ENCODE data around the gene SLC46A3.

The SLC46A3 gene

DNA sequence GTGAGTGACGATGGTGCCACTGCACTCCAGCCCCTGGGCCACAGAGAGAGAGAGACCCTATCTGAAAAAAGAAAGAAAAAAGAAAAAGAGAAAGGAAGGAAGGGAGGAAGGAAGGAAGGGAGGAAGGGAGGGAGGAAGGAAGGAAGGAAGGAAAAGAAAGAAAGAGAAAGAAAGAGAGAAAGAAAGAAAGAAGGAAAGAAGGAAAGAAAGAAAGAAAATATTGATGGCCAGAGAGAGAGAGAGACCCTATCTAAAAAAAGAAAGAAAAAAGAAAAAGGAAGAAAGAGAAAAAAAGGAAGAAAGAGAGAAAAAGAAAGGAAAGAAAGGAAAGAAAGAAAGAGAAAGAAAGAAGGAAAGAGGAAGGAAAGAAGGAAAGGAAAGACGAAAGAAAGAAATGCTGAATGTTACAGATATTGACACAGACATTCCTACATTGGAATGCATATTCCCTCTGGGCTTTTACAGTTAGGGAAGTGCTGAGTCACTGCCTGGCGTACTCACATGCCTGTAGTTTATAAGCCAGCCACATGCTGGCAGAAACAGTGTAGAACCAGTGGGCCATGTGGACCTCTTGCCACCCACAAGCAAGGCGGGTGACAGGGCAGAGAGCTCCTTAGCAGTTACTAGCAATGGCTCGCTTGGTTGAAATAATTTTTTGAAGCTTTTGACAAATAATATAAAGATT, 34.6 kb upstream of the SLC46A3 start:
- H3K4me3 ChIP-seq (replicated peaks in 1 of 2; ENCODE audit: low read depth in 2 of 2, low read length in 2 of 2), result no peak overlapping the region
- TF ChIP-seq, protein P1, sequence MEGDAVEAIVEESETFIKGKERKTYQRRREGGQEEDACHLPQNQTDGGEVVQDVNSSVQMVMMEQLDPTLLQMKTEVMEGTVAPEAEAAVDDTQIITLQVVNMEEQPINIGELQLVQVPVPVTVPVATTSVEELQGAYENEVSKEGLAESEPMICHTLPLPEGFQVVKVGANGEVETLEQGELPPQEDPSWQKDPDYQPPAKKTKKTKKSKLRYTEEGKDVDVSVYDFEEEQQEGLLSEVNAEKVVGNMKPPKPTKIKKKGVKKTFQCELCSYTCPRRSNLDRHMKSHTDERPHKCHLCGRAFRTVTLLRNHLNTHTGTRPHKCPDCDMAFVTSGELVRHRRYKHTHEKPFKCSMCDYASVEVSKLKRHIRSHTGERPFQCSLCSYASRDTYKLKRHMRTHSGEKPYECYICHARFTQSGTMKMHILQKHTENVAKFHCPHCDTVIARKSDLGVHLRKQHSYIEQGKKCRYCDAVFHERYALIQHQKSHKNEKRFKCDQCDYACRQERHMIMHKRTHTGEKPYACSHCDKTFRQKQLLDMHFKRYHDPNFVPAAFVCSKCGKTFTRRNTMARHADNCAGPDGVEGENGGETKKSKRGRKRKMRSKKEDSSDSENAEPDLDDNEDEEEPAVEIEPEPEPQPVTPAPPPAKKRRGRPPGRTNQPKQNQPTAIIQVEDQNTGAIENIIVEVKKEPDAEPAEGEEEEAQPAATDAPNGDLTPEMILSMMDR (IDR thresholded peaks at IDR 0.05; ENCODE audit: low read depth, low read length), result no peak
- DNase-seq (ENCODE audit: low read depth in 2 of 2), result peak; percentile 93 to 96

DNA sequence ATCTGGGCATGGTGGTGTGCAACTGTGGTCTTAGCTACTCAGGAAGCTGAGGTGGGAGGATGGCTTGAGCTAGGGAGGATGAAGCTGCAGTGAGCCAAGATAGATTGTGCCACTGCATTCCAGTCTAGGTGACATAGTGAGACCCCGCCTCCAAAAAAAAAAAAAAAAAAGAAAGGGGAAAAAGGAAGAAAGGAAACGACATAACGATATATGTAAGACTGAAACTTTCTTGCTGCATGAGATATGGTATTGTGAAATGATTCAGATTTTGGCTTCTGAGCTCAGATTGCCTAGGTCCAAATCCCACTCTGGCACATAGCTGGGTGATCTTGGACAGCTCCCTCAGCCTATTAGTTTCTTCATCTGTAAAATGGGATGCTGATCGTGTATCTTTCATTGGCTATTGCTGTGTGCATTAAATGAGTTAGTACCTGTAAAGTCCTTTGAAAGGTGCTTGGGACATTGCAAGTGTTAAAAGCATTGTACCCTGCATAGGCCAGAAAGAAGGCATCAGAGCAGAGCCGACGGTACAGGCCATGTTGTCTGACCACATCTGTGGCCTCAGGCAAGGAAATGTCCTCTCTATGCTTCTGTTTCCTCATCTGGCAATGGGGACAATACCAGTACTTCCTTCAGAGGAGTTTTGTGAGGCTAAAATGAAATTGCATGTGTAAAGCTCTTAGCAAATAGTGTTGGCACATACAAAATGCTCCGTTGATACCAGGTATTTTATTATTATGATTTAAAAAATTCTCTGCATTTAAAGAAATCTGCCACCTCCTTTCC, 32.6 kb upstream of the SLC46A3 start:
- TF ChIP-seq, protein P1 (IDR thresholded peaks at IDR 0.05; ENCODE audit: low read depth, low read length), result no peak
- peak; percentile 44 to 66 for DNase-seq (ENCODE audit: low read depth in 2 of 2)
- H3K4me3 ChIP-seq (replicated peaks in 1 of 2; ENCODE audit: low read depth in 2 of 2, low read length in 2 of 2), result no peak overlapping the region

DNA sequence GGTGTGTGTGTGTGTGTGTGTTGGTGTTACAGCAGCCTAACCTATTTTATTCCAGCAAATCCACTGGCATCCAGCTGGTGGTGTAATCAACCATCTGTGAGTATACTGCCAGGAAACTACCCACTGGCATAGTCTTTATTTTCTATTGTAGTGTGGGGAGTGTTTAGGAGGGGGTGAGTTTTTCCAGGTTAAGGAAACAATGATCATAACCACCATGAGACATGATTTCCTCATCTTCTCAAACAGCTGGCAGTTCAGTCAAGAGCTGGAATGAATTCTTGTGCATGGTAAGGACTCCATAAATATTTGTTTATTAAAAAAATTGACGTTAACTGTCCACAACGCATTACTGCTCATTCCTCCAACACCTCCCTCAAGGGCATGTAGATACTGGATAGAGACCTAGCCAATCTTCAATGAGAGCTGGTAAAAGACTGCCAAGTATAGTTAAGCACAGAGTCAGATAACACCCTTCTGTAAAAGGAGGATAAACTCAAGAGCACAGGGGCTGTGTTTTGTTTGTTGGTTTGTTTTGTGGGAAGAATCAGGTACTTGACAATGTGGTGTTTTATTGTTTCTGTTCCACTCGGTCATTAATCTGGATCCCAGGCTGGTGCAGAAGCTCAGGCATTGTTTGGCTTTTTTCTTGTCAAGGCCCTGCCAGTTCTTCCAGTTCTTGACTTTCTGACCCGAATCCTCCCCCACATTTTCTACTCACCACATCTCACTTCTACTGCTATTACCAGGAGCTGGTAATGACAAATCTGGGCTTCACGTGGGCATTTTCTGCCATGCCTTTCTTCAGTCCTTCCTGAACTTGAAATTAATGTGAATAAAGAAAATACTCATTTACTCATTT, 31.6 kb upstream of the SLC46A3 start:
- TF ChIP-seq, protein P1 (IDR thresholded peaks at IDR 0.05; ENCODE audit: low read depth, low read length), result no peak
- DNase-seq (ENCODE audit: low read depth in 2 of 2), result peak; percentile 26 to 71
- H3K4me3 ChIP-seq (replicated peaks in 1 of 2; ENCODE audit: low read depth in 2 of 2, low read length in 2 of 2), result no peak overlapping the region

DNA sequence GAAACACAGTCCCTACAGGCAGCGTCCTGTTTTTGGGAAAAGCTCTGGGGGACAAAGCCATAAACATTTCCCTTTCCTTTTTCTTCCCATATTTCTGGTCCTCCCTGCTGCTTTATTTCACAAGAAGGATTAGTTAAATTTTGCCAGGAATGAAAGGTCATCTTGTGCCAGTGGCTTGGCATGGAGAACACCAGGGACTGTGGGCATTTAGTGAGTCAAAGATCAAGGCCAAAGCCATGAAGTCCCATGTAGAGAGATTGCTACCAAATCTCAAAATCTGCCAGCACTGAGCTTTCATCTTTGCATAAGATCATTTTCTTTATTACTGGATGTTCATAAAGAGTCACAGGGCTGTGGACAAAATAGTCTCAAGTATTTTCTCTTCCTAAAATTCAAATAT, 29.1 kb upstream of the SLC46A3 start:
- DNase-seq (ENCODE audit: low read depth in 2 of 2), result no peak
- TF ChIP-seq, protein P1 (IDR thresholded peaks at IDR 0.05; ENCODE audit: low read depth, low read length), result no peak
- H3K4me3 ChIP-seq (replicated peaks in 1 of 2; ENCODE audit: low read depth in 2 of 2, low read length in 2 of 2), result no peak overlapping the region

DNA sequence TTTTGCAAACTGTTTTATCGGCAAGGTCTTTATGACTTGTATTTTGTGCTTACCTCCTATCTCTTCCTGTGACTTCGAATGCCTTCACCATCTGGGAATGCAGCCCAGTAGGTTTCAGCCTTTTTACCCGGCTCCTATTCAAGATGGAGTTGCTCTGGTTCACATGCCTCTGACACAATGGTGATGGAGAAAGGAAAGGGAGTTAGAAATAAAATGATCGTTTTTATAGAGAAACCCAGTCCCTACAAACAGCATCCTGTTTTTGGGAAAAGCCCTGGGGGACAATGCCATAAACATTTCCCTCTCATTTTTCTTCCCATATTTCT, 27.5 kb upstream of the SLC46A3 start:
- TF ChIP-seq, protein P1 (IDR thresholded peaks at IDR 0.05; ENCODE audit: low read depth, low read length), result no peak
- no peak overlapping the region for H3K4me3 ChIP-seq (replicated peaks in 1 of 2; ENCODE audit: low read depth in 2 of 2, low read length in 2 of 2)
- DNase-seq (ENCODE audit: low read depth in 2 of 2), result no peak

DNA sequence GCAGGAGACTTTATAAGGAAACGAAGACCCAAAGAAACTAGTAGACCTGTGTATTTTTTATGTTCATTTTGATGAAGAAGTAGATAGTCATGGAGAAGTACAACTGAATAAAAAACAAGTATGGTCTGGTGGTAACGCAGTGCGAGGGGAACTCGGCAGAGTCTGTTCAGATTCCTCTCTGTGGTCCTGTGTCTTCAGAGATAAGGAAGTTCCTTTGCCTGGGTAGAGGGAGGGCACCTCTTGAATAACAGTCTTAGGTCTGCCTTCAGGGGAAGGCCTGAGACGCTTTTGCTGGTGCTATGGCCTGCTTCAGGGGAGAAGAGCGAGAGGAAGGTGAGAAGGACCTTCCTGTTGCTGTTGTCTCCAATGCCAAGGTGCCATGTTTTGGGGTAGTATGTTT, 25.9 kb upstream of the SLC46A3 start:
- TF ChIP-seq, protein P1 (IDR thresholded peaks at IDR 0.05; ENCODE audit: low read depth, low read length), result no peak
- H3K4me3 ChIP-seq (replicated peaks in 1 of 2; ENCODE audit: low read depth in 2 of 2, low read length in 2 of 2), result no peak overlapping the region
- DNase-seq (ENCODE audit: low read depth in 2 of 2), result no peak

Measured in cardiac fibroblast (primary cell).